IMR-90 (cell line): ENCODE measurements around the gene TMEM63A. TPM values are rescaled to one million over a fixed set of nuclear protein-coding genes. Genes with fewer than 3 reads are reported as not detected.

ENCODE experiments used
- ATAC-seq: fragments of 200-7000 bp; cut with Tn5 transposase; 2 replicates; pipeline ENCODE4 v1.9.1; 2020; ENCODE audit warnings: low read depth, mild to moderate bottlenecking, moderate library complexity
- BruUV-seq: library from RNA; stranded (reverse); fragments of 400-500 nt; replicated peaks from 2 replicates; lab custom pipeline; 2021; lab: Mats Ljungman, UMichigan
- CTCF ChIA-PET: fragments of 300-600 bp; formaldehyde crosslinking; extraction: SDS; loops from one replicate; lab custom pipeline; 2021; ENCODE audit warnings: antibody characterized with exemption; lab: Yijun Ruan, JAX
- POLR2A ChIA-PET: fragments of 300-600 bp; sonication (Branson Sonifier 250); formaldehyde crosslinking; loops from one replicate; lab custom pipeline; 2022; ENCODE audit warnings: antibody characterized with exemption; ENCODE audit not compliant: unreplicated experiment; lab: Charles Lee
- DNase-seq: peaks from one replicate; pipeline ENCODE4 v3.0.0; 2013
- H2AFZ ChIP-seq: replicated peaks from 2 replicates; pipeline ENCODE3; 2013; ENCODE audit warnings: low read length, mild to moderate bottlenecking; ENCODE audit not compliant: poor library complexity
- H2AK5ac ChIP-seq: 2 replicates; pipeline ENCODE4 v1.6.1; 2013; ENCODE audit warnings: low read depth, low read length, inconsistent platforms
- H2AK9ac ChIP-seq: replicated peaks from 2 replicates; pipeline ENCODE3; 2013; ENCODE audit warnings: mild to moderate bottlenecking, low read depth, low read length, moderate library complexity; ENCODE audit not compliant: poor library complexity
- H2BK120ac ChIP-seq: 2 replicates; pipeline ENCODE4 v1.6.1; 2013; ENCODE audit warnings: low read depth, low read length, inconsistent platforms
- H2BK15ac ChIP-seq: 3 replicates; pipeline ENCODE4 v1.6.1; 2013; ENCODE audit warnings: low read depth, low read length, inconsistent platforms
- H2BK20ac ChIP-seq: 2 replicates; pipeline ENCODE4 v1.6.1; 2013; ENCODE audit warnings: low read depth, mild to moderate bottlenecking, inconsistent platforms, low read length, moderate library complexity
- H2BK5ac ChIP-seq: 2 replicates; pipeline ENCODE4 v1.6.1; 2013; ENCODE audit warnings: mild to moderate bottlenecking, low read depth, low read length, inconsistent platforms; ENCODE audit not compliant: poor library complexity, severe bottlenecking
- H3K14ac ChIP-seq: replicated peaks from 2 replicates; pipeline ENCODE4 v1.6.1; 2013; ENCODE audit warnings: low read depth, low read length, inconsistent platforms
- H3K18ac ChIP-seq: 2 replicates; pipeline ENCODE4 v1.6.1; 2013; ENCODE audit warnings: low read depth, low read length, control low read depth
- H3K23ac ChIP-seq: 2 replicates; pipeline ENCODE4 v1.6.1; 2013; ENCODE audit warnings: low read depth, low read length, inconsistent platforms
- H3K27ac ChIP-seq: 2 replicates; pipeline ENCODE4 v1.5.1; 2013; ENCODE audit warnings: mild to moderate bottlenecking, control low read depth, low read length; ENCODE audit not compliant: insufficient read depth
- H3K27me3 ChIP-seq: 2 replicates; pipeline ENCODE4 v1.6.1; 2013; ENCODE audit warnings: low read length; ENCODE audit not compliant: control insufficient read depth, insufficient read depth
- H3K36me3 ChIP-seq: 2 replicates; pipeline ENCODE4 v1.6.1; 2013; ENCODE audit warnings: low read length, mixed read lengths; ENCODE audit not compliant: control insufficient read depth, insufficient read depth
- H3K4ac ChIP-seq: 2 replicates; pipeline ENCODE4 v1.6.1; 2013; ENCODE audit warnings: low read depth, low read length, inconsistent platforms
- H3K4me1 ChIP-seq: 2 replicates; pipeline ENCODE4 v1.6.1; 2013; ENCODE audit warnings: low read length, mixed read lengths; ENCODE audit not compliant: control insufficient read depth, insufficient read depth
- H3K4me2 ChIP-seq: 2 replicates; pipeline ENCODE4 v1.6.1; 2013; ENCODE audit warnings: low read depth, mild to moderate bottlenecking, control low read depth, low read length, moderate library complexity
- H3K4me3 ChIP-seq: 2 replicates; pipeline ENCODE4 v1.5.1; 2013; ENCODE audit warnings: low read depth, mild to moderate bottlenecking, control low read depth, low read length, moderate library complexity; ENCODE audit not compliant: insufficient read depth
- H3K56ac ChIP-seq: 2 replicates; pipeline ENCODE4 v1.6.1; 2013; ENCODE audit warnings: low read length, inconsistent platforms; ENCODE audit not compliant: insufficient read depth; ENCODE audit errors: extremely low read depth
- H3K79me1 ChIP-seq, 2 experiments: 2 replicates each; pipeline ENCODE4 v1.6.1; 2013; ENCODE audit warnings: low read length in 2 of 2, inconsistent platforms in 1 of 2, low read depth in 1 of 2
- H3K9ac ChIP-seq: 2 replicates; pipeline ENCODE4 v1.6.1; 2013; ENCODE audit warnings: low read depth, low read length, control low read depth
- H3K9me1 ChIP-seq: 2 replicates; pipeline ENCODE4 v1.6.1; 2013; ENCODE audit warnings: low read length, inconsistent platforms; ENCODE audit not compliant: insufficient read depth
- H3K9me3 ChIP-seq: 2 replicates; pipeline ENCODE4 v1.6.1; 2013; ENCODE audit warnings: low read length; ENCODE audit not compliant: control insufficient read depth, insufficient read depth
- H4K20me1 ChIP-seq: 2 replicates; pipeline ENCODE4 v1.6.1; 2013; ENCODE audit warnings: low read length, inconsistent platforms; ENCODE audit not compliant: insufficient read depth
- H4K5ac ChIP-seq: 2 replicates; pipeline ENCODE4 v1.6.1; 2013; ENCODE audit warnings: mild to moderate bottlenecking, low read depth, low read length, control low read depth
- H4K8ac ChIP-seq, 2 experiments: 2 replicates each; pipeline ENCODE4 v1.6.1; 2013; ENCODE audit warnings: low read depth in 2 of 2, low read length in 2 of 2, control low read depth in 1 of 2, inconsistent platforms in 1 of 2
- H4K91ac ChIP-seq: 2 replicates; pipeline ENCODE4 v1.6.1; 2013; ENCODE audit warnings: low read depth, low read length, inconsistent platforms; ENCODE audit not compliant: insufficient read depth
- BHLHE40 ChIP-seq: fragments of 150-350 bp; IDR thresholded peaks from 2 replicates; pipeline ENCODE4 v1.6.1; 2016; ENCODE audit warnings: mild to moderate bottlenecking, low read depth, low read length
- CEBPB ChIP-seq: IDR thresholded peaks from 2 replicates; pipeline ENCODE4 v1.6.1; 2012; ENCODE audit warnings: low read depth, low read length, improper control_type of control experiment
- CHD1 ChIP-seq: IDR thresholded peaks from 2 replicates; pipeline ENCODE4 v1.6.1; 2012; ENCODE audit warnings: low read depth, low read length, improper control_type of control experiment
- FOS ChIP-seq: fragments of 150-350 bp; IDR thresholded peaks from 2 replicates; pipeline ENCODE4 v1.6.1; 2016; ENCODE audit warnings: low read depth, low read length
- MAZ ChIP-seq: IDR thresholded peaks from 2 replicates; pipeline ENCODE4 v1.6.1; 2012; ENCODE audit warnings: low read depth, mild to moderate bottlenecking, low read length, improper control_type of control experiment, moderate library complexity, borderline replicate concordance
- MXI1 ChIP-seq: IDR thresholded peaks from 2 replicates; pipeline ENCODE4 v1.6.1; 2012; ENCODE audit warnings: low read depth, mild to moderate bottlenecking, low read length, moderate library complexity, borderline replicate concordance
- NFE2L2 ChIP-seq: fragments of 150-350 bp; IDR thresholded peaks from 2 replicates; pipeline ENCODE4 v1.6.1; 2016; ENCODE audit warnings: low read depth, mild to moderate bottlenecking, low read length
- POLR2A ChIP-seq: IDR thresholded peaks from 2 replicates; pipeline ENCODE4 v1.6.1; 2012; ENCODE audit warnings: mild to moderate bottlenecking, low read depth, low read length
- RAD21 ChIP-seq: IDR thresholded peaks from 2 replicates; pipeline ENCODE4 v1.6.1; 2012; ENCODE audit warnings: low read length, improper control_type of control experiment
- SMC3 ChIP-seq: fragments of 150-350 bp; IDR thresholded peaks from 2 replicates; pipeline ENCODE4 v1.6.1; 2016; ENCODE audit warnings: low read depth, mild to moderate bottlenecking, antibody characterized with exemption, low read length, moderate library complexity
- WGBS, 2 experiments: methylation state at CpG; one replicate each; pipeline versions ENCODE4 v1.1.5 to v1.1.7; 2013; ENCODE audit warnings: missing lambda C conversion rate in 2 of 2; ENCODE audit not compliant: insufficient read length in 1 of 2; ENCODE audit errors: extremely low coverage in 2 of 2; 5-methylcytosine and 5-hydroxymethylcytosine counted together
- dilution Hi-C: fragments of 300-500 bp; cut with HindIII; formaldehyde crosslinking; loops from one replicate; pipeline ENCODE4 v1.14.3; 2018; ENCODE audit warnings: low sequenced_read_pairs; ENCODE audit not compliant: unreplicated experiment
- in situ Hi-C: fragments of 300-500 bp; cut with MboI; formaldehyde crosslinking; loops from 3 replicates; pipeline ENCODE4 v1.14.3; 2019; ENCODE audit warnings: low sequenced_read_pairs, inconsistent platforms, mixed read lengths
- intact Hi-C: fragments of 100-400 bp; cut with micrococcal nuclease; formaldehyde crosslinking; loops from 2 replicates; pipeline ENCODE4 v1.10.0; 2022
- polyA plus RNA-seq, 3 experiments: library from polyadenylated mRNA; depleted of rRNA; stranded (reverse); fragments of >200 nt; gene quantifications; 2 replicates each; pipeline ENCODE4 v1.2.3, GENCODE V29; 2012; ENCODE audit warnings: low replicate concordance in 1 of 3
- total RNA-seq: library from RNA; depleted of rRNA; stranded (reverse); fragments of >200 nt; gene quantifications from 2 replicates; pipeline ENCODE4 v1.2.3, GENCODE V29; 2012
- TF ChIP-seq, protein P1 (sequence below): fragments of 150-350 bp; IDR thresholded peaks from 2 replicates; pipeline ENCODE4 v1.6.1; 2017; ENCODE audit warnings: mild to moderate bottlenecking, antibody characterized with exemption, low read length, low read depth
- TF ChIP-seq, protein P2 (sequence below): conservative IDR thresholded peaks from 2 replicates; pipeline ENCODE4 v1.5.1; 2012; ENCODE audit warnings: mild to moderate bottlenecking, low read depth, low read length, improper control_type of control experiment
- TF ChIP-seq, protein P3 (sequence below): fragments of 150-350 bp; IDR thresholded peaks from 2 replicates; pipeline ENCODE4 v1.6.1; 2016; ENCODE audit warnings: low read depth, mild to moderate bottlenecking, low read length, moderate library complexity, borderline replicate concordance

TMEM63A gene
- total and polyA plus RNA-seq, 2 of the 4 experiments (the other 2 are of a cell fraction) = 4.7 to 23.3 TPM

DNA sequence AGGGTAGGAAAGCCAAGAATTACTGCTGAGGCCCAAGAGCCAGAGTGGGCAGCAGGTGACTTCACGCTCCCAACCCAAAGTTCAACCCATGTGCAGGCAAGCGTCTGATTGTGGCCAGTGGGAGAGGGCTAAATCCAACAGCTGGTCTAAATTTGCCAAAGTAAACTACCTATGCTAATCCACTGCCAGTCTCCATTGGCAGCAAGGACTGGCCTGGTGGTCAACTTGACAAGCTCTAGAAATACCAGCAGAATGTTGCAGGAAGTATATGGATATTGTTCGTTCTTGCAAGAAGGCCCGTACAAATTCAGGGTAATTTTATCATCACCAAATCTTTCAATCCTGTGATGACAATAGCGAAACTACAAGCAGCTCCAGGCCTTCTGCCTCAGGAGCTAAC is 1.5 kb downstream of the TMEM63A start:
- Histone ChIP-seq H3K18ac (no peak overlapping the region), H2BK5ac (no peak overlapping the region), H2AK5ac (no peak overlapping the region), H4K91ac (no peak overlapping the region), H2BK20ac (no peak overlapping the region), H3K4ac (0 out of 2 replicates have a peak overlapping the region, but pooled peaks have one; percentile 86), H3K14ac (peak overlapping the region; percentile 80; the same call in 1 of the 2 replicates), H3K27me3 (no peaks in the 10 kb centered on the region), H3K9me1 (peaks cover 11% of the 10 kb centered on the region), H3K4me1 (peaks cover 12% of the 10 kb centered on the region; the same call in 1 of the 2 replicates), H3K23ac (0 out of 2 replicates have a peak overlapping the region, but pooled peaks have one; percentile 94), H2AK9ac (no peak overlapping the region), H2AFZ (no peak overlapping the region), H3K9ac (no peak overlapping the region), H3K4me3 (no peak overlapping the region), H2BK15ac (no peak overlapping the region), H4K20me1 (peaks cover 35% of the 10 kb centered on the region), H3K27ac (no peak overlapping the region), H3K4me2 (peak overlapping the region; percentile 94), H3K56ac (no peak overlapping the region), H2BK120ac (no peak overlapping the region), H3K36me3 (peaks cover 9% of the 10 kb centered on the region; the same call in 1 of the 2 replicates), H3K79me1 (peaks cover 21 to 67% of the 10 kb centered on the region in 2 experiments), H4K5ac (no peak overlapping the region), H3K9me3 (no peaks in the 10 kb centered on the region), H4K8ac (peak overlapping the region in 1 of 2 experiments; percentile 88; a peak in 1 of 4 replicates)
- intact Hi-C loops (loop anchor here (1.0 kb wide), 1 partner anchor 96 kb away; no protein-coding TSS in a partner anchor), dilution Hi-C loops (no loop called here), in situ Hi-C loops (no loop called here)
- TF ChIP-seq FOS = no peak
- no peak for TF ChIP-seq SMC3
- no peak for TF ChIP-seq MAZ
- TF ChIP-seq NFE2L2 = no peak
- TF ChIP-seq BHLHE40 = no peak
- TF ChIP-seq, protein P1, sequence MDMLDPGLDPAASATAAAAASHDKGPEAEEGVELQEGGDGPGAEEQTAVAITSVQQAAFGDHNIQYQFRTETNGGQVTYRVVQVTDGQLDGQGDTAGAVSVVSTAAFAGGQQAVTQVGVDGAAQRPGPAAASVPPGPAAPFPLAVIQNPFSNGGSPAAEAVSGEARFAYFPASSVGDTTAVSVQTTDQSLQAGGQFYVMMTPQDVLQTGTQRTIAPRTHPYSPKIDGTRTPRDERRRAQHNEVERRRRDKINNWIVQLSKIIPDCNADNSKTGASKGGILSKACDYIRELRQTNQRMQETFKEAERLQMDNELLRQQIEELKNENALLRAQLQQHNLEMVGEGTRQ = no peak
- no peak for TF ChIP-seq RAD21
- TF ChIP-seq POLR2A = no peak
- TF ChIP-seq, protein P2, sequence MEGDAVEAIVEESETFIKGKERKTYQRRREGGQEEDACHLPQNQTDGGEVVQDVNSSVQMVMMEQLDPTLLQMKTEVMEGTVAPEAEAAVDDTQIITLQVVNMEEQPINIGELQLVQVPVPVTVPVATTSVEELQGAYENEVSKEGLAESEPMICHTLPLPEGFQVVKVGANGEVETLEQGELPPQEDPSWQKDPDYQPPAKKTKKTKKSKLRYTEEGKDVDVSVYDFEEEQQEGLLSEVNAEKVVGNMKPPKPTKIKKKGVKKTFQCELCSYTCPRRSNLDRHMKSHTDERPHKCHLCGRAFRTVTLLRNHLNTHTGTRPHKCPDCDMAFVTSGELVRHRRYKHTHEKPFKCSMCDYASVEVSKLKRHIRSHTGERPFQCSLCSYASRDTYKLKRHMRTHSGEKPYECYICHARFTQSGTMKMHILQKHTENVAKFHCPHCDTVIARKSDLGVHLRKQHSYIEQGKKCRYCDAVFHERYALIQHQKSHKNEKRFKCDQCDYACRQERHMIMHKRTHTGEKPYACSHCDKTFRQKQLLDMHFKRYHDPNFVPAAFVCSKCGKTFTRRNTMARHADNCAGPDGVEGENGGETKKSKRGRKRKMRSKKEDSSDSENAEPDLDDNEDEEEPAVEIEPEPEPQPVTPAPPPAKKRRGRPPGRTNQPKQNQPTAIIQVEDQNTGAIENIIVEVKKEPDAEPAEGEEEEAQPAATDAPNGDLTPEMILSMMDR = no peak
- no peak for TF ChIP-seq CHD1
- TF ChIP-seq, protein P3, sequence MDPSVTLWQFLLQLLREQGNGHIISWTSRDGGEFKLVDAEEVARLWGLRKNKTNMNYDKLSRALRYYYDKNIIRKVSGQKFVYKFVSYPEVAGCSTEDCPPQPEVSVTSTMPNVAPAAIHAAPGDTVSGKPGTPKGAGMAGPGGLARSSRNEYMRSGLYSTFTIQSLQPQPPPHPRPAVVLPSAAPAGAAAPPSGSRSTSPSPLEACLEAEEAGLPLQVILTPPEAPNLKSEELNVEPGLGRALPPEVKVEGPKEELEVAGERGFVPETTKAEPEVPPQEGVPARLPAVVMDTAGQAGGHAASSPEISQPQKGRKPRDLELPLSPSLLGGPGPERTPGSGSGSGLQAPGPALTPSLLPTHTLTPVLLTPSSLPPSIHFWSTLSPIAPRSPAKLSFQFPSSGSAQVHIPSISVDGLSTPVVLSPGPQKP = no peak
- TF ChIP-seq CEBPB = no peak
- no peak for TF ChIP-seq MXI1
- DNase-seq (no peak), ATAC-seq (no peak)
- WGBS, 2 experiments = 70% methylated on average over 2 of the region's 5 CpGs; no CpG with 5 or more reads in 1 of the 2 experiments
- ChIA-PET POLR2A (no interaction called here), CTCF (interaction anchor here (0.9 kb wide), 1 partner anchor 118 kb away, joined by 3 read pairs; no protein-coding TSS in a partner anchor)
- BruUV-seq = no TSS peak
